B cell (primary cell): ENCODE measurements around the gene B9D2. TPM values are rescaled to one million over a fixed set of nuclear protein-coding genes. Genes with fewer than 3 reads are reported as not detected.
A peak's percentile ranks its signal among the peaks of the same experiment; 100 is the strongest.

ENCODE experiments used
- ATAC-seq: fragments of 200-7000 bp; cut with Tn5 transposase; one replicate; pipeline ENCODE4 v1.10.0; 2021; ENCODE audit warnings: low read depth, mild to moderate bottlenecking, moderate number of reproducible peaks, moderate library complexity
- CTCF ChIA-PET: fragments of 350-600 bp; sonication (Branson Sonifier 250); formaldehyde crosslinking; loops from one replicate; lab custom pipeline; 2021; ENCODE audit warnings: antibody characterized with exemption, inconsistent platforms; lab: Charles Lee
- POLR2A ChIA-PET: fragments of 350-600 bp; sonication (Branson Sonifier 250); formaldehyde crosslinking; loops from one replicate; lab custom pipeline; 2021; ENCODE audit warnings: antibody characterized with exemption; lab: Charles Lee
- DNase-seq: peaks from one replicate; pipeline ENCODE4 v3.0.0; 2013
- H2AFZ ChIP-seq: 2 replicates; pipeline ENCODE4 v1.6.1; 2012; ENCODE audit warnings: mild to moderate bottlenecking, low read depth, low read length; ENCODE audit not compliant: insufficient read depth, poor library complexity, severe bottlenecking
- H3K27ac ChIP-seq, 2 donors: 1 replicate in 1 of 2; 2 replicates in 1 of 2; pipeline ENCODE4 v1.5.1; 2012 to 2013; ENCODE audit warnings: low read length in 2 of 2, mild to moderate bottlenecking in 2 of 2, moderate library complexity in 1 of 2
- H3K27me3 ChIP-seq, 4 experiments: fragments of 200-600 bp in 1 of 4; sonication (generic) in 1 of 4; replicated peaks in 1 of 4; 1 replicate in 2 of 4; 2 replicates in 2 of 4; pipeline versions ENCODE4 v1.6.1 to v1.7.0; 2013 to 2016; ENCODE audit warnings: low read length in 3 of 4, mild to moderate bottlenecking in 2 of 4, mixed read lengths in 1 of 4, moderate library complexity in 1 of 4; ENCODE audit not compliant: insufficient read depth in 4 of 4, control insufficient read depth in 3 of 4; ENCODE audit errors: control extremely low read depth in 1 of 4
- H3K36me3 ChIP-seq, 2 experiments: replicated peaks in 1 of 2; 1 replicate in 1 of 2; 2 replicates in 1 of 2; pipeline versions ENCODE4 v1.6.1 to v1.7.1; 2013; ENCODE audit warnings: low read length in 1 of 2; ENCODE audit not compliant: insufficient read depth in 2 of 2, control insufficient read depth in 1 of 2; ENCODE audit errors: control extremely low read depth in 1 of 2, extremely low read depth in 1 of 2
- H3K4me1 ChIP-seq, 2 donors: fragments of 200-600 bp in 1 of 2; sonication (generic) in 1 of 2; 1 replicate in 1 of 2; 2 replicates in 1 of 2; pipeline versions ENCODE4 v1.5.1 to v1.6.1; 2013 to 2017; ENCODE audit warnings: low read length in 2 of 2; ENCODE audit not compliant: control insufficient read depth in 2 of 2, insufficient read depth in 2 of 2
- H3K4me2 ChIP-seq: replicated peaks from 2 replicates; pipeline ENCODE3; 2012; ENCODE audit warnings: mild to moderate bottlenecking, low read depth, low read length; ENCODE audit not compliant: poor library complexity, severe bottlenecking
- H3K4me3 ChIP-seq, 5 experiments: fragments of 200-600 bp in 1 of 5; sonication (generic) in 1 of 5; 1 replicate in 3 of 5; 2 replicates in 2 of 5; pipeline versions ENCODE4 v1.5.1 to v1.7.0; 2011 to 2016; ENCODE audit warnings: low read length in 4 of 5, mild to moderate bottlenecking in 4 of 5, low read depth in 2 of 5, control low read depth in 1 of 5, moderate library complexity in 1 of 5; ENCODE audit not compliant: insufficient read depth in 1 of 5; ENCODE audit errors: control extremely low read depth in 1 of 5, extremely low read depth in 1 of 5
- H3K79me2 ChIP-seq: fragments of 200-600 bp; sonication (generic); one replicate; pipeline ENCODE4 v1.6.0; 2016; ENCODE audit warnings: low read length; ENCODE audit not compliant: control insufficient read depth, insufficient read depth
- H3K9ac ChIP-seq: fragments of 200-600 bp; sonication (generic); 2 replicates; pipeline ENCODE4 v1.6.1; 2017; ENCODE audit warnings: mild to moderate bottlenecking, low read length, moderate library complexity
- H3K9me3 ChIP-seq, 3 donors: one replicate each; pipeline versions ENCODE4 v1.6.1 to v1.7.1; 2013; ENCODE audit warnings: low read length in 2 of 3; ENCODE audit not compliant: control insufficient read depth in 2 of 3, insufficient read depth in 1 of 3; ENCODE audit errors: control extremely low read depth in 1 of 3
- H4K20me1 ChIP-seq: 2 replicates; pipeline ENCODE4 v1.6.0; 2012; ENCODE audit warnings: mild to moderate bottlenecking, low read length; ENCODE audit not compliant: insufficient read depth, control insufficient read depth, poor library complexity, severe bottlenecking
- H3K27ac Mint-ChIP-seq: one replicate; pipeline ENCODE4 v1.8.0; 2021; ENCODE audit warnings: mixed read lengths
- H3K27me3 Mint-ChIP-seq: one replicate; pipeline ENCODE4 v1.8.0; 2021; ENCODE audit warnings: mixed read lengths
- H3K4me1 Mint-ChIP-seq: one replicate; pipeline ENCODE4 v1.8.0; 2021; ENCODE audit warnings: mixed read lengths
- H3K4me3 Mint-ChIP-seq: one replicate; pipeline ENCODE4 v1.8.0; 2021; ENCODE audit warnings: mixed read lengths
- H3K9me3 Mint-ChIP-seq: one replicate; pipeline ENCODE4 v1.8.0; 2022; ENCODE audit warnings: mixed read lengths; ENCODE audit not compliant: insufficient read depth
- CTCF ChIP-seq: fragments of 200-600 bp; IDR thresholded peaks from one replicate; pipeline ENCODE4 v1.8.0; 2022; ENCODE audit warnings: antibody characterized with exemption, mild to moderate bottlenecking
- EZH2 ChIP-seq: IDR thresholded peaks from 2 replicates; pipeline ENCODE4 v1.6.1; 2012; ENCODE audit warnings: borderline replicate concordance, low read depth, mild to moderate bottlenecking, moderate library complexity, low read length; ENCODE audit not compliant: insufficient read depth, poor library complexity, severe bottlenecking
- WGBS: methylation state at CpG from one replicate; pipeline ENCODE4 v1.1.5; 2013; ENCODE audit warnings: missing lambda C conversion rate; ENCODE audit not compliant: insufficient coverage; 5-methylcytosine and 5-hydroxymethylcytosine counted together
- intact Hi-C: fragments of 100-400 bp; cut with micrococcal nuclease; formaldehyde crosslinking; loops from one replicate; pipeline ENCODE4 v1.10.0; 2022
- polyA plus RNA-seq: library from polyadenylated mRNA; depleted of rRNA; stranded (reverse); fragments of >200 nt; gene quantifications from 2 replicates; pipeline ENCODE4 v1.2.3, GENCODE V29; 2012
- total RNA-seq, 2 donors: library from RNA; stranded (reverse); fragments of 120-200 nt in 1 of 2; gene quantifications; 1 replicate in 1 of 2; 2 replicates in 1 of 2; pipeline versions ENCODE4 v1.2.3 to v1.2.4, GENCODE V29; 2013 to 2022

The B9D2 gene
- total and polyA plus RNA-seq, 2 donors (not counting 1 experiment from before 2014, with no cell fraction given), result 9.9 to 17.5 TPM

GRCh38 chr19:41377977-41378709 lies 14.2 kb upstream of the B9D2 start:
- Histone ChIP-seq H3K27me3 (no peaks in the 10 kb centered on the region), H3K4me2 (peak overlapping the region; percentile 35), H2AFZ (peak overlapping the region; percentile 10), H4K20me1 (no peaks in the 10 kb centered on the region), H3K9ac (no peak overlapping the region), H3K36me3 (no peaks in the 10 kb centered on the region), H3K9me3 (no peaks in the 10 kb centered on the region), H3K79me2 (peaks cover 3% of the 10 kb centered on the region), H3K4me3 (no peak overlapping the region), H3K27ac (peak overlapping the region in 1 of 2 donors; percentile 30), H3K4me1 (peaks cover 12 to 24% of the 10 kb centered on the region in 2 donors)
- ATAC-seq (peak; percentile 85), DNase-seq (peak; percentile 58)
- H3K9me3 Mint-ChIP-seq, result no peaks in the 10 kb centered on the region
- POLR2A ChIA-PET, result interaction anchor here (0.7 kb wide), 1 partner anchor 68 kb away, joined by 7 read pairs; no protein-coding TSS in a partner anchor
- intact Hi-C loops, result no loop called here
- peak overlapping the region; percentile 10 for H3K4me3 Mint-ChIP-seq
- no peaks in the 10 kb centered on the region for H3K27me3 Mint-ChIP-seq
- TF ChIP-seq EZH2 (no peak), CTCF (peak; percentile 42)
- WGBS, result 8% methylated on average over 8 of the region's 9 CpGs
- CTCF ChIA-PET, result interaction anchor here (0.5 to 1.9 kb wide), 7 partner anchors 14 to 1072 kb away, joined by 3 to 6 read pairs (median 3); partner anchors contain the start of gene B9D2
- H3K27ac Mint-ChIP-seq, result peak overlapping the region; percentile 78
- H3K4me1 Mint-ChIP-seq, result peaks cover 23% of the 10 kb centered on the region

GRCh38 chr19:41376998-41377365 lies 13.0 kb upstream of the B9D2 start:
- no peaks in the 10 kb centered on the region for H3K9me3 Mint-ChIP-seq
- Histone ChIP-seq H3K27ac (no peak overlapping the region), H4K20me1 (no peaks in the 10 kb centered on the region), H3K27me3 (no peaks in the 10 kb centered on the region), H3K9ac (peak overlapping the region; percentile 59), H3K4me3 (peak overlapping the region in 3 of 5 experiments; percentile 58 to 67 (median 61)), H3K36me3 (no peaks in the 10 kb centered on the region), H3K4me1 (peaks cover 12 to 24% of the 10 kb centered on the region in 2 donors), H3K79me2 (peaks cover 8% of the 10 kb centered on the region), H3K9me3 (no peaks in the 10 kb centered on the region), H2AFZ (peak overlapping the region; percentile 79), H3K4me2 (peak overlapping the region; percentile 82)
- 83% methylated on average over 8 of the region's 8 CpGs for WGBS
- H3K27ac Mint-ChIP-seq, result peak overlapping the region; percentile 39
- peaks cover 23% of the 10 kb centered on the region for H3K4me1 Mint-ChIP-seq
- CTCF ChIA-PET, result interaction anchor here (0.7 kb wide), 1 partner anchor 11 kb away, joined by 3 read pairs; no protein-coding TSS in a partner anchor
- no peaks in the 10 kb centered on the region for H3K27me3 Mint-ChIP-seq
- intact Hi-C loops, result no loop called here
- DNase-seq (no peak), ATAC-seq (no peak)
- POLR2A ChIA-PET, result no interaction called here
- H3K4me3 Mint-ChIP-seq, result peak overlapping the region; percentile 71
- TF ChIP-seq CTCF (no peak), EZH2 (no peak)
